ENCODE measurements around the gene GABBR2.

DNA sequence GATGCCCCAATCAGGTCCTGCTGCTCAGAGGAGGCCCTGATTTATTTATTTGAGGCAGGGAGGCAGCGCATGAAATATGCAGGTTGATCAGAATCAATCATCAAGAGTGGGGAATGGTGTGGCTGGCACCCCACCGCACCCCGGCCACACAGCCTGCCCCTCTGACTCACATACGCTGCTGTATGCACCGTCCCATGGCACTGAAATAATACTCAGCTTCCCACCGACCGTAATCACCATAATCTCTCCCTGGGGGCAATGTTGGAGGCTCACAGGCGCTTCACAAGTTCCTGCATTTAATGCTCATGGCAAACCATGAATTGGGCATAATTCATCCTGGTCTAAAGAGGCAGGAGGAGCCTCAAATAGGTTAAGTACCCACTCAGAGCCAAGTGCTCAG, 312.1 kb downstream of the GABBR2 start:
- TF ChIP-seq, protein P1, sequence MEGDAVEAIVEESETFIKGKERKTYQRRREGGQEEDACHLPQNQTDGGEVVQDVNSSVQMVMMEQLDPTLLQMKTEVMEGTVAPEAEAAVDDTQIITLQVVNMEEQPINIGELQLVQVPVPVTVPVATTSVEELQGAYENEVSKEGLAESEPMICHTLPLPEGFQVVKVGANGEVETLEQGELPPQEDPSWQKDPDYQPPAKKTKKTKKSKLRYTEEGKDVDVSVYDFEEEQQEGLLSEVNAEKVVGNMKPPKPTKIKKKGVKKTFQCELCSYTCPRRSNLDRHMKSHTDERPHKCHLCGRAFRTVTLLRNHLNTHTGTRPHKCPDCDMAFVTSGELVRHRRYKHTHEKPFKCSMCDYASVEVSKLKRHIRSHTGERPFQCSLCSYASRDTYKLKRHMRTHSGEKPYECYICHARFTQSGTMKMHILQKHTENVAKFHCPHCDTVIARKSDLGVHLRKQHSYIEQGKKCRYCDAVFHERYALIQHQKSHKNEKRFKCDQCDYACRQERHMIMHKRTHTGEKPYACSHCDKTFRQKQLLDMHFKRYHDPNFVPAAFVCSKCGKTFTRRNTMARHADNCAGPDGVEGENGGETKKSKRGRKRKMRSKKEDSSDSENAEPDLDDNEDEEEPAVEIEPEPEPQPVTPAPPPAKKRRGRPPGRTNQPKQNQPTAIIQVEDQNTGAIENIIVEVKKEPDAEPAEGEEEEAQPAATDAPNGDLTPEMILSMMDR (IDR thresholded peaks at IDR 0.05; ENCODE audit: low read length) = no peak
- TF ChIP-seq EZH2 (optimal IDR thresholded peaks at IDR 0.05; ENCODE audit: low read depth, low read length) = no peak

All from MM.1S (cell line).